Mammary epithelial cell (primary cell): ENCODE measurements around the gene HSPH1.

Experiments used
- EZH2 ChIP-seq: IDR thresholded peaks from 2 replicates; pipeline ENCODE4 v1.6.1; 2012; ENCODE audit warnings: low read length, inconsistent platforms, borderline replicate concordance
- TF ChIP-seq, protein P1 (sequence below), 2 donors: IDR thresholded peaks in 1 of 2; conservative IDR thresholded peaks in 1 of 2; 2 replicates each; pipeline ENCODE4 v1.5.1; 2011 to 2012; ENCODE audit warnings: inconsistent platforms in 2 of 2, low read length in 2 of 2, mild to moderate bottlenecking in 2 of 2, control low read depth in 1 of 2, low read depth in 1 of 2; ENCODE audit not compliant: insufficient read depth in 1 of 2; ENCODE audit errors: extremely low read depth in 1 of 2

GRCh38 chr13:31093145-31093885 is 68.4 kb downstream of the HSPH1 start:
- TF ChIP-seq, protein P1, sequence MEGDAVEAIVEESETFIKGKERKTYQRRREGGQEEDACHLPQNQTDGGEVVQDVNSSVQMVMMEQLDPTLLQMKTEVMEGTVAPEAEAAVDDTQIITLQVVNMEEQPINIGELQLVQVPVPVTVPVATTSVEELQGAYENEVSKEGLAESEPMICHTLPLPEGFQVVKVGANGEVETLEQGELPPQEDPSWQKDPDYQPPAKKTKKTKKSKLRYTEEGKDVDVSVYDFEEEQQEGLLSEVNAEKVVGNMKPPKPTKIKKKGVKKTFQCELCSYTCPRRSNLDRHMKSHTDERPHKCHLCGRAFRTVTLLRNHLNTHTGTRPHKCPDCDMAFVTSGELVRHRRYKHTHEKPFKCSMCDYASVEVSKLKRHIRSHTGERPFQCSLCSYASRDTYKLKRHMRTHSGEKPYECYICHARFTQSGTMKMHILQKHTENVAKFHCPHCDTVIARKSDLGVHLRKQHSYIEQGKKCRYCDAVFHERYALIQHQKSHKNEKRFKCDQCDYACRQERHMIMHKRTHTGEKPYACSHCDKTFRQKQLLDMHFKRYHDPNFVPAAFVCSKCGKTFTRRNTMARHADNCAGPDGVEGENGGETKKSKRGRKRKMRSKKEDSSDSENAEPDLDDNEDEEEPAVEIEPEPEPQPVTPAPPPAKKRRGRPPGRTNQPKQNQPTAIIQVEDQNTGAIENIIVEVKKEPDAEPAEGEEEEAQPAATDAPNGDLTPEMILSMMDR (conservative IDR thresholded peaks at IDR 0.05 in 1 of 2, IDR thresholded peaks at IDR 0.05 in 1 of 2; ENCODE audit: extremely low read depth in 1 of 2, insufficient read depth in 1 of 2, low read depth in 1 of 2, low read length in 2 of 2) = no peak
- no peak for TF ChIP-seq EZH2
